Gastroesophageal sphincter (tissue), 4 donors: ENCODE measurements around the gene ESPNL. TPM values are rescaled to one million over a fixed set of nuclear protein-coding genes. Genes with fewer than 3 reads are reported as not detected.

Source experiments
- ATAC-seq: fragments of 150-250 bp; one replicate; pipeline ENCODE4 v1.9.1; 2016; ENCODE audit warnings: mild to moderate bottlenecking, moderate library complexity
- H3K27ac ChIP-seq, 4 donors: fragments of 200-600 bp; sonication (generic) in 3 of 4; 1 replicate in 3 of 4; 2 replicates in 1 of 4; pipeline ENCODE4 v1.5.1; 2016 to 2019
- H3K27me3 ChIP-seq: fragments of 200-600 bp; sonication (generic); one replicate; pipeline ENCODE4 v1.5.1; 2019
- H3K36me3 ChIP-seq, 2 donors: fragments of 200-600 bp; sonication (generic); one replicate each; pipeline ENCODE4 v1.5.1; 2019; ENCODE audit warnings: control low read depth in 1 of 2
- H3K4me1 ChIP-seq, 3 donors: fragments of 200-600 bp; sonication (generic); 1 replicate in 2 of 3; 2 replicates in 1 of 3; pipeline ENCODE4 v1.5.1; 2016 to 2019; ENCODE audit warnings: control low read depth in 2 of 3
- H3K4me3 ChIP-seq, 2 donors: fragments of 200-600 bp; sonication (generic); one replicate each; pipeline ENCODE4 v1.5.1; 2019; ENCODE audit warnings: mild to moderate bottlenecking in 1 of 2, moderate library complexity in 1 of 2
- H3K9me3 ChIP-seq, 3 donors: fragments of 200-600 bp; sonication (generic); one replicate each; pipeline ENCODE4 v1.5.1; 2017 to 2019; ENCODE audit warnings: control low read depth in 2 of 3
- CTCF ChIP-seq, 4 experiments: fragments of 200-600 bp in 2 of 4; fragments of 450-650 bp in 2 of 4; sonication (generic) in 1 of 4; IDR thresholded peaks; one replicate each; pipeline ENCODE4 v1.5.1; 2017 to 2019; ENCODE audit warnings: antibody characterized with exemption in 4 of 4, mild to moderate bottlenecking in 2 of 4, moderate library complexity in 2 of 4
- EP300 ChIP-seq: sonication (generic); formaldehyde crosslinking; IDR thresholded peaks from one replicate; pipeline ENCODE4 v1.6.1; 2017; ENCODE audit warnings: antibody characterized with exemption, mild to moderate bottlenecking
- POLR2A ChIP-seq, 2 donors: fragments of 450-650 bp; IDR thresholded peaks; one replicate each; pipeline ENCODE4 v1.6.1; 2017; ENCODE audit warnings: antibody characterized with exemption in 2 of 2, mild to moderate bottlenecking in 2 of 2, moderate library complexity in 1 of 2
- POLR2AphosphoS5 ChIP-seq: sonication (generic); formaldehyde crosslinking; IDR thresholded peaks from one replicate; pipeline ENCODE4 v1.6.1; 2017; ENCODE audit warnings: antibody characterized with exemption
- WGBS, 2 donors: methylation state at CpG; one replicate each; pipeline ENCODE4 v1.1.5; 2018; ENCODE audit warnings: low coverage in 1 of 2; 5-methylcytosine and 5-hydroxymethylcytosine counted together
- total RNA-seq, 4 donors: library from RNA; depleted of rRNA; stranded (reverse); fragments of >200 nt; gene quantifications; one replicate each; pipeline ENCODE4 v1.1.0, GENCODE V29; 2016

The ESPNL gene
- total RNA-seq, 4 donors from 2014 or later: 0.12 to 3.4 (median 0.31) TPM; not detected in 1

DNA sequence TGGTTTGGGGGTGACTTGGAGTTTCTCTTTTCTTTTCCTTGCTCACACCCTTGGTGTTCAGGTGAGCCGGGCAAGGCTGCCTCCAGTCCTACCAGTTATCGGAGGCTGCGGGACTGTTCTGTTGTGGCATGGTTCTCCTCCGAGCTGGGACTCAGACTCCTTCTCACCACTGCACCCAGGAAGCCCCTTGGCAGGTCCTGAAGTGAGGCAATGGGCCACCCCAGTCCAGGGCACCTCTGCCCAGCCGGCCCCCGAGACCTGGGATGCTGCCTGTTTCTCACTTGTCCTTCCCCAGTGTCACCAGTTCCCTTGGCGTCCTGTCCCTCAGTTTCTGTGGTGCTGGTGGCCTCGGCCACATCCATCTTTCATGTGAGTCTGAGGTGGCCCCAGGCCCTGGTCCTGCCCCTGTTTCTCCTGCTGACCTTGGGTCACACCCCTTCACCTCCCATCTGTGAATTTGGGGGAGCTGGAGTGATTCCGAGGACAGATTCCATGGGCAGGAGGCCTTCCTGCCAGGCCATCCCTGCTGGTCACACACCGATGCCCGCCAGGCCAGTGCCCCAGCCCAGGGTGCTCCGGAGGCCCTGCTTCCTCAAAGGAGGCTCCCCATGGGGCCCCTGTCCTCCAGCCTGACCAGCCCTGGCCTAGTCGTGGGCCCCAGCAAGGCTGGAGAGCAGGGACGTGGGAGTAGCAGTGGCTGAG, 31.8 kb downstream of the ESPNL start:
- peaks cover 0 to 14% (median 0%) of the 10 kb centered on the region in 3 donors for H3K4me1 ChIP-seq
- no peak overlapping the region for H3K27ac ChIP-seq
- no peaks in the 10 kb centered on the region for H3K9me3 ChIP-seq
- H3K4me3 ChIP-seq: no peak overlapping the region
- TF ChIP-seq EP300: no peak
- no peak for TF ChIP-seq CTCF (IDR thresholded peaks at IDR 0.05)
- no peak for TF ChIP-seq POLR2A (IDR thresholded peaks at IDR 0.05)
- no peak for TF ChIP-seq POLR2AphosphoS5
- H3K27me3 ChIP-seq: no peaks in the 10 kb centered on the region
- WGBS, 2 donors: 90% methylated on average over 4 of the region's 14 CpGs; no CpG with 5 or more reads in 1 of the 2 donors
- H3K36me3 ChIP-seq: peaks cover 0 to 18% of the 10 kb centered on the region in 2 donors
- no peak for ATAC-seq

- Histone ChIP-seq H3K27me3 (no peaks in the 10 kb centered on the region), H3K9me3 (no peaks in the 10 kb centered on the region), H3K4me3 (no peak overlapping the region), H3K4me1 (peaks cover 0 to 13% (median 0%) of the 10 kb centered on the region in 3 donors), H3K27ac (no peak overlapping the region), H3K36me3 (peaks cover 0 to 18% of the 10 kb centered on the region in 2 donors)
- WGBS, 2 donors: 90 to 92% methylated on average over 4 to 6 of the region's 23 CpGs
- ATAC-seq: no peak
- no peak for TF ChIP-seq EP300
- no peak for TF ChIP-seq POLR2A (IDR thresholded peaks at IDR 0.05)
- no peak for TF ChIP-seq POLR2AphosphoS5
- TF ChIP-seq CTCF (IDR thresholded peaks at IDR 0.05): no peak
Measured at GRCh38 chr2:238132463-238133450, 32.6 kb downstream of the ESPNL start.

- ATAC-seq: no peak
- no peaks in the 10 kb centered on the region for H3K9me3 ChIP-seq
- H3K27ac ChIP-seq: no peak overlapping the region
- H3K36me3 ChIP-seq: peaks cover 0 to 18% of the 10 kb centered on the region in 2 donors
- H3K4me1 ChIP-seq: peaks cover 0 to 17% (median 8%) of the 10 kb centered on the region in 3 donors
- no peak overlapping the region for H3K4me3 ChIP-seq
- no peaks in the 10 kb centered on the region for H3K27me3 ChIP-seq
- 41 to 57% methylated on average over 2 to 3 of the region's 14 CpGs for WGBS, 2 donors
- TF ChIP-seq POLR2A (IDR thresholded peaks at IDR 0.05) (no peak), CTCF (IDR thresholded peaks at IDR 0.05) (no peak), EP300 (no peak), POLR2AphosphoS5 (no peak)
Measured at GRCh38 chr2:238133499-238134392, 33.6 kb downstream of the ESPNL start.

DNA sequence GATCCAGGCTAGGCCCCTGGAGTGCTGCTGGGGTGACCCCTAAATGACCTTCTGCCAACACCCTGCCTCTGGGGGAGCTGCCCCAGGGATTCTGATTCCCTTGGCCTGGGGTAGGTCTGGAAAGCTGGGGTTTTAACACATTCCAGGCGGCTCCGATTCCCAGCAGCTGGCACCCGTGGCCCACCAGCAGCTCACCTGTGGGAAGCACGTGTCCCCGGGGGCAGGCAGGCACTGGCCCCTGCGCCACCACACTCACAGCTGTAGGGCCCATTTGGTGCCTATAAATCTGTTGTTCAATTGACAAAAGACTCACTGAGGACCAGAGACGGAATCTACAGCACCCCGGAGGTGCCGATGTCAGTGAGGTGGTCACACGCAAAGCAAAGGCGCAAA, 34.2 kb downstream of the ESPNL start:
- no peaks in the 10 kb centered on the region for H3K27me3 ChIP-seq
- WGBS, 2 donors: 94 to 97% methylated on average over 3 to 5 of the region's 11 CpGs
- no peaks in the 10 kb centered on the region for H3K9me3 ChIP-seq
- H3K4me3 ChIP-seq: no peak overlapping the region
- H3K27ac ChIP-seq: no peak overlapping the region
- H3K4me1 ChIP-seq: peaks cover 0 to 24% (median 12%) of the 10 kb centered on the region in 3 donors
- TF ChIP-seq POLR2A (IDR thresholded peaks at IDR 0.05) (no peak), EP300 (no peak), CTCF (IDR thresholded peaks at IDR 0.05) (no peak), POLR2AphosphoS5 (no peak)
- peaks cover 0 to 18% of the 10 kb centered on the region in 2 donors for H3K36me3 ChIP-seq
- no peak for ATAC-seq
